TTC549 (cell line): ENCODE results near the gene GUCY1A1.

Experiments used
- FAIRE-seq: peaks from 2 replicates; lab custom pipeline; 2012; peaks lifted over from hg19 to GRCh38; lab: Jason Lieb, UNC

The GUCY1A1 gene

DNA sequence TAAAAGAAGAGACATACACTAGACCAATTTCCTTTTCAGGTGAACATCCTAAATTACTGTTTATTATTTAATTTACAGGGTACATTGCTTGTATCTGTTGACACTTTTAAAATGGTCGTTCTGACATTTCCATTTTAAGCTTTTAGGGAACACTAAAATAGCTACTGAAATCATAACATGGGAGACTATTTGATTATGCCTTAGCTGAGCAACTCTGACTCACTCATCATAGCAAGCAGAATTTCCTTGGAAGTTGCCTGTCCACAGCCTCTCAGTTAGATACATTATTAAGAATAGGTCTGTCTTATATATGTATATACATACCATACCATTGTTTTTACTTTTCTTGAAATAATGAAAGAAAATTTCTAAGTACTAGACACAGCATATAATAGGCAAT, 114.1 kb downstream of the GUCY1A1 start:
- no peak for FAIRE-seq

DNA sequence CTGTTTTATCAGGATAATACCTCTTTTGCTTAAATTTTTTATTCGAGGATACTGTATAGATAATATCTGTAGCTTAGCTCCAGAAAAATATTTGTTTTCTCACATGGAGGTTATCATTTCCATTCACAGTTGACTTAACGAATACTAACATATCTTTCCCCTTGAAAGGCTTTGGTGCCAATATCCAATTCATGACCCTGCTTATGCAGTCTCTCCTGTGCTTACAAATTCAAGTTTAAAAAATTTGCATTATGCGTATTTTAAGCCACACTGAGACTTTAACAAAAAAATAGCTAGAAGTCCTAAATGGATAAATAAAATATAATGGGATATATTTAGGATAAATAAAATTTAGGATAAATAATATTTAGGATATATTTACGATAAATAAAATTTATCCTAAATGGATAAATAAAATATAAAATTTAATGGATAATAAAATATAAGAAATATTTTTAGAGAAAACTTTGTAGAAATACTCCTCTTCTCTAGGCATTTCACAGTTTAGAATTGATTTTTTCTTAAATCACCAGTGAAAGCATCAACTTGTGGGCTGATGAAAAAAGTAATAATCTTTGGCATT, 114.7 kb downstream of the GUCY1A1 start:
- FAIRE-seq = peak; percentile 77
